Common myeloid progenitor, CD34-positive (primary cell): ENCODE data around the gene RANGRF.

Experiments
- CTCF ChIA-PET: fragments of 350-600 bp; sonication (Branson Sonifier 250); formaldehyde crosslinking; loops from one replicate; lab custom pipeline; 2021; ENCODE audit warnings: antibody characterized with exemption; lab: Charles Lee
- POLR2A ChIA-PET: fragments of 350-600 bp; sonication (Branson Sonifier 250); formaldehyde crosslinking; loops from one replicate; lab custom pipeline; 2021; ENCODE audit warnings: antibody characterized with exemption; lab: Charles Lee
- DNase-seq, 3 donors: peaks; one replicate each; pipeline versions ENCODE4 v3.0.0 to v3.0.0-alpha.2; 2013
- H3K27ac ChIP-seq, 2 experiments: 1 replicate in 1 of 2; 2 replicates in 1 of 2; pipeline ENCODE4 v1.7.0; 2013; ENCODE audit warnings: inconsistent platforms in 2 of 2, low read length in 2 of 2, mild to moderate bottlenecking in 2 of 2, low read depth in 1 of 2, moderate library complexity in 1 of 2; ENCODE audit not compliant: severe bottlenecking in 2 of 2, insufficient read depth in 1 of 2, poor library complexity in 1 of 2
- H3K27me3 ChIP-seq, 5 experiments: replicated peaks in 2 of 5; 1 replicate in 3 of 5; 2 replicates in 2 of 5; pipeline versions ENCODE4 v1.6.1 to v1.7.0; 2013; ENCODE audit warnings: low read length in 4 of 5, mild to moderate bottlenecking in 2 of 5, moderate library complexity in 2 of 5, inconsistent platforms in 1 of 5; ENCODE audit not compliant: insufficient read depth in 5 of 5, control insufficient read depth in 4 of 5
- H3K36me3 ChIP-seq, 4 experiments: 1 replicate in 2 of 4; 2 replicates in 2 of 4; pipeline versions ENCODE4 v1.6.1 to v1.7.0; 2013; ENCODE audit warnings: low read length in 3 of 4, control low read depth in 1 of 4, mild to moderate bottlenecking in 1 of 4; ENCODE audit not compliant: control insufficient read depth in 4 of 4, insufficient read depth in 4 of 4
- H3K4me1 ChIP-seq, 4 experiments: 1 replicate in 3 of 4; 2 replicates in 1 of 4; pipeline versions ENCODE4 v1.6.1 to v1.7.1; 2013; ENCODE audit warnings: low read length in 3 of 4, mild to moderate bottlenecking in 3 of 4, control low read depth in 1 of 4, inconsistent platforms in 1 of 4, moderate library complexity in 1 of 4; ENCODE audit not compliant: control insufficient read depth in 4 of 4, insufficient read depth in 4 of 4; ENCODE audit errors: control extremely low read depth in 1 of 4
- H3K4me3 ChIP-seq, 7 experiments: 1 replicate in 4 of 7; 2 replicates in 3 of 7; pipeline versions ENCODE4 v1.5.1 to v1.7.0; 2013; ENCODE audit warnings: mild to moderate bottlenecking in 7 of 7, low read length in 6 of 7, moderate library complexity in 6 of 7, inconsistent platforms in 2 of 7, low read depth in 2 of 7, control low read depth in 1 of 7; ENCODE audit not compliant: insufficient read depth in 4 of 7, control insufficient read depth in 1 of 7; ENCODE audit errors: extremely low read depth in 1 of 7
- H3K9me3 ChIP-seq, 5 experiments: 1 replicate in 4 of 5; 2 replicates in 1 of 5; pipeline versions ENCODE4 v1.6.1 to v1.7.1; 2013; ENCODE audit warnings: low read length in 4 of 5, mild to moderate bottlenecking in 2 of 5, inconsistent platforms in 1 of 5, low read depth in 1 of 5, moderate library complexity in 1 of 5; ENCODE audit not compliant: control insufficient read depth in 4 of 5, insufficient read depth in 2 of 5; ENCODE audit errors: control extremely low read depth in 1 of 5
- WGBS: methylation state at CpG from one replicate; pipeline ENCODE4 v1.1.5; 2013; ENCODE audit not compliant: insufficient coverage; 5-methylcytosine and 5-hydroxymethylcytosine counted together

The RANGRF gene

DNA sequence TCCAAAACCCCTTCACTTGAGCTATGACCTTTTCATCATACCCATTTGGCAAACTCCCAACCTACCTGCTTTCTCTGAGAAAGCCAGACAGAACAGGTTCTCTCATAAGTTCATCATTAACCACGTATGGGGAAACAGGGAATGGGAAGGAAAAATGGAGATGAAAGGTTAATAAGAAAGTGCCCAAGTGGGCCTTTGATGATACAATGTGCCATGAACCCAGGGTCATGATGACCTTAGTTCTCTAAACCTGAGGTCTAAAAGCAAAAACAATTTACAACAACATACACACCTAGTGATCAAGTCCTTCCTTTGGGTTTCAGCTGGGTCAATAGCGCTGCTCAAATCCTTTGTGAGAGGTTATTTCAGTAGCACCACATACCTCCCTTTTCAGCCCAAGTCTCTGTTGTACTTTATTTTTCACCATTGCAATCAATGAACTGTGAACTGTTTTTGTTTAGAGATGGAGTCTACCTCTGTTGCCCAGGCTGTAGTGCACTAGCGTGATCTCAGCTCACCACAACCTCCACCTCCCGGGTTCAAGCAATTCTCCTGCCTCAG is 14.5 kb upstream of the RANGRF start:
- H3K9me3 ChIP-seq, result no peaks in the 10 kb centered on the region
- POLR2A ChIA-PET, result no interaction called here
- H3K27ac ChIP-seq, result no peak overlapping the region
- no peaks in the 10 kb centered on the region for H3K27me3 ChIP-seq
- H3K4me3 ChIP-seq, result no peak overlapping the region
- DNase-seq, result no peak
- CTCF ChIA-PET, result interaction anchor here (1.9 kb wide), 1 partner anchor 10 kb away, joined by 4 read pairs; no protein-coding TSS in a partner anchor
- no peaks in the 10 kb centered on the region for H3K4me1 ChIP-seq
- peaks cover 2 to 30% (median 17%) of the 10 kb centered on the region in 4 experiments for H3K36me3 ChIP-seq
- 100% methylated on average over 2 of the region's 4 CpGs for WGBS

GRCh38 chr17:8274816-8275215 is 13.7 kb upstream of the RANGRF start:
- no peaks in the 10 kb centered on the region for H3K9me3 ChIP-seq
- no peaks in the 10 kb centered on the region for H3K4me1 ChIP-seq
- WGBS, result 90% methylated on average over 3 of the region's 5 CpGs
- no peaks in the 10 kb centered on the region for H3K27me3 ChIP-seq
- H3K36me3 ChIP-seq, result peaks cover 2 to 23% (median 11%) of the 10 kb centered on the region in 4 experiments
- DNase-seq, result no peak
- CTCF ChIA-PET, result interaction anchor here (1.2 kb wide), 1 partner anchor 11 kb away, joined by 3 read pairs; no protein-coding TSS in a partner anchor
- POLR2A ChIA-PET, result no interaction called here
- H3K4me3 ChIP-seq, result no peak overlapping the region
- H3K27ac ChIP-seq, result no peak overlapping the region

DNA sequence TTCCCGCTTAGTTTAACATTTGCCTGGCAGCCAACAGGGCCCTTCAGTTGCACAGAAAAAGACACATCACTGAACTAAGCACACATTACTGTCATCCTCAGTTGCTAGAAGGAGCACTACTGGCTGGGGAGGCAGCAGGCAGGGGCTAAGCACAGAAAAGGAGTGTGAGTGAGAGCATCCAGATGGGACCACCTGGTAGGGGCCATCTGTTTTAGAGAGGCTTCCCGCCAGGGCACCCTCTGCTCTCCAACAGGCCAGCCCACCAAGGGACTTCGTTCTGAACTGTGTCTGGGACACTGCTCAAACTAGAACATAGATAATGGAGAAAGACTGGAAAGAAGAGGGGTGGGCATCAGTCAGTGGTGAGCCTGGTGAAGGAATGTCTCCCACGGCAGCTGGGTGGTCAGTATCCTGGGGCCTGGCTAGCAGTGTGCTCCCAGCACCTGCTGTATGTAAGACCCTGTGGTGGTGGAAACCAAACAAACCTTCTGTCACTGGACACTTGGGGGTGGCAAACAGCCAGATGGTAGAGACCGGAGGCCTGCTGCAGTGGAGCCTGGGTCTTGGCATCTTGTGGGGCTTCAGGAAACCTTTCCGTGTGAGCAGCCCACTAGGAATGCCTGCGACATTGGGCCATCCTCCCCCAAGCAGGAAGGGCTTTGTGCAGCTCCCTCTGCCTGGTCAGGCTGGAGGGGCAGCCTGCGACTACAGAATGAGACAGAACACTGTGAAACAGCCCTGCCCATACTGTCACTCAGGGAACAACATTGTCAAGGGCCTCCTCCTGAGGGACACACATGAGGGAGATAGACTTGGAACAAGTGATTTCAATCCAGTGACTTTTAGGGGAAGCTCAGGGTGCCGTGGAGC is 12.8 kb upstream of the RANGRF start:
- ChIA-PET POLR2A (no interaction called here), CTCF (interaction anchor here (0.5 to 1.2 kb wide), 4 partner anchors 9 to 61 kb away, joined by 3 read pairs; no protein-coding TSS in a partner anchor)
- over 99% methylated on average over 7 of the region's 9 CpGs for WGBS
- Histone ChIP-seq H3K4me1 (no peaks in the 10 kb centered on the region), H3K27me3 (no peaks in the 10 kb centered on the region), H3K4me3 (no peak overlapping the region), H3K27ac (no peak overlapping the region), H3K36me3 (peaks cover 2 to 15% (median 5%) of the 10 kb centered on the region in 4 experiments), H3K9me3 (no peaks in the 10 kb centered on the region)
- DNase-seq, result no peak

DNA sequence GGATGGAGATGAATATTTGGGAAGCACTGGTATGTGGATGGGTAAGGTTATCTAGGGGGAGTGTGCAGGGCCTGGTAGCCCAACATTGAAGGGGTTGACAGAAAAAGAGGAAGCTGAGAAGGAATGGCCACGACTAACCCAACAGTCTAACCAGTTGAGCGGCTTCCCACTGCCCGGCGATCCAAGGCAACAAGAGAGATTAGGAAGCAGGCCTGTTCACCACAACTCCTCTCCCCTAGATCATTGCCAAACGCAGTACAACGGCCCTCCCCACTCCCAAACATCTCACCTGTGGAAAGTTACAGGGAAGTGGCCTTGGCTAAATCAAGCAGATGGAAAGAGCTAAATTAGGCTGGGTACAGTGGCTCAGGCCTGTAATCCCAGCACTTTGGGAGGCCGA is 11.2 kb upstream of the RANGRF start:
- Histone ChIP-seq H3K4me1 (no peaks in the 10 kb centered on the region), H3K36me3 (peaks cover 0 to 7% (median under 1%) of the 10 kb centered on the region in 4 experiments), H3K9me3 (no peaks in the 10 kb centered on the region), H3K27ac (no peak overlapping the region), H3K27me3 (no peaks in the 10 kb centered on the region), H3K4me3 (no peak overlapping the region)
- DNase-seq, result no peak
- CTCF ChIA-PET, result interaction anchor here (0.8 to 2.0 kb wide), 2 partner anchors 16 to 28 kb away, joined by 3 to 4 read pairs; no protein-coding TSS in a partner anchor
- 100% methylated on average over 5 of the region's 7 CpGs for WGBS
- POLR2A ChIA-PET, result no interaction called here

- ChIA-PET CTCF (no interaction called here), POLR2A (no interaction called here)
- H3K27me3 ChIP-seq, result no peaks in the 10 kb centered on the region
- no peak for DNase-seq
- 80% methylated on average over 1 of the region's 3 CpGs for WGBS
- H3K27ac ChIP-seq, result no peak overlapping the region
- H3K4me3 ChIP-seq, result no peak overlapping the region
- H3K9me3 ChIP-seq, result no peaks in the 10 kb centered on the region
- no peaks in the 10 kb centered on the region for H3K36me3 ChIP-seq
- peaks cover 4 to 15% (median 10%) of the 10 kb centered on the region in 4 experiments for H3K4me1 ChIP-seq
Observed at GRCh38 chr17:8282345-8282744, 6.1 kb upstream of the RANGRF start.

- no peak for DNase-seq
- no peaks in the 10 kb centered on the region for H3K36me3 ChIP-seq
- CTCF ChIA-PET, result interaction anchor here (0.9 to 1.5 kb wide), 4 partner anchors 10 to 17 kb away, joined by 3 to 4 read pairs (median 4); partner anchors contain the start of gene SLC25A35
- no peaks in the 10 kb centered on the region for H3K9me3 ChIP-seq
- no peak overlapping the region for H3K4me3 ChIP-seq
- WGBS, result 91% methylated on average over 4 of the region's 4 CpGs
- POLR2A ChIA-PET, result interaction anchor here (1.1 kb wide), 1 partner anchor 12 kb away, joined by 3 read pairs; the partner anchor contains the start of gene SLC25A35
- no peaks in the 10 kb centered on the region for H3K27me3 ChIP-seq
- H3K27ac ChIP-seq, result no peak overlapping the region
- H3K4me1 ChIP-seq, result peaks cover 4 to 21% (median 16%) of the 10 kb centered on the region in 4 experiments
Observed at GRCh38 chr17:8283356-8283755, 5.1 kb upstream of the RANGRF start.
